ENCODE measurements around the gene NFYB.

NFYB gene

DNA sequence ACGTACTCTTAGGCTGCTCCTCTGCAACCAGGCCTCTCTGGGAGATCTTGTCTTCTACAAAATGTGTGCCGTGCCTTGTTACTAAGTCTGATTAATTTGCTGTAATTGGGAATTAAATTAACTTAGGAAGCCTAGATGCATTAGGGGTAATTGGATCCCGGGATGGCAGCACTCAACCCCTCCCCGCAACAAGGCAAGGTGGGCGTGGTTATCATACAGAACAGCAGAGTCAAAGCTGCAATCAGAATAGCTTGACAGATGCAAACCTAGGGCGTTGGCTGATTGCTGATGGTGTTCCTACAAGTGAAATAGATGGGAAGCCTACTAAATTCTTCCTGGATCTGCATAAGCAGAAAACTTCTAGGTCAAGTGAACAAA, 34.5 kb upstream of the NFYB start:
- no peak for DNase-seq
- H3K9me3 Mint-ChIP-seq: no peaks in the 10 kb centered on the region
- H3K36me3 Mint-ChIP-seq (ENCODE audit: low read depth): no peaks in the 10 kb centered on the region
- H3K27ac Mint-ChIP-seq: no peak overlapping the region
- no peak overlapping the region for H3K4me3 Mint-ChIP-seq
- H3K27me3 Mint-ChIP-seq (ENCODE audit: low read depth, poor library complexity): peaks cover 10% of the 10 kb centered on the region
- TF ChIP-seq, protein P1, sequence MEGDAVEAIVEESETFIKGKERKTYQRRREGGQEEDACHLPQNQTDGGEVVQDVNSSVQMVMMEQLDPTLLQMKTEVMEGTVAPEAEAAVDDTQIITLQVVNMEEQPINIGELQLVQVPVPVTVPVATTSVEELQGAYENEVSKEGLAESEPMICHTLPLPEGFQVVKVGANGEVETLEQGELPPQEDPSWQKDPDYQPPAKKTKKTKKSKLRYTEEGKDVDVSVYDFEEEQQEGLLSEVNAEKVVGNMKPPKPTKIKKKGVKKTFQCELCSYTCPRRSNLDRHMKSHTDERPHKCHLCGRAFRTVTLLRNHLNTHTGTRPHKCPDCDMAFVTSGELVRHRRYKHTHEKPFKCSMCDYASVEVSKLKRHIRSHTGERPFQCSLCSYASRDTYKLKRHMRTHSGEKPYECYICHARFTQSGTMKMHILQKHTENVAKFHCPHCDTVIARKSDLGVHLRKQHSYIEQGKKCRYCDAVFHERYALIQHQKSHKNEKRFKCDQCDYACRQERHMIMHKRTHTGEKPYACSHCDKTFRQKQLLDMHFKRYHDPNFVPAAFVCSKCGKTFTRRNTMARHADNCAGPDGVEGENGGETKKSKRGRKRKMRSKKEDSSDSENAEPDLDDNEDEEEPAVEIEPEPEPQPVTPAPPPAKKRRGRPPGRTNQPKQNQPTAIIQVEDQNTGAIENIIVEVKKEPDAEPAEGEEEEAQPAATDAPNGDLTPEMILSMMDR (IDR thresholded peaks at IDR 0.05): no peak
- H3K4me1 Mint-ChIP-seq: peaks cover under 1% of the 10 kb centered on the region

DNA sequence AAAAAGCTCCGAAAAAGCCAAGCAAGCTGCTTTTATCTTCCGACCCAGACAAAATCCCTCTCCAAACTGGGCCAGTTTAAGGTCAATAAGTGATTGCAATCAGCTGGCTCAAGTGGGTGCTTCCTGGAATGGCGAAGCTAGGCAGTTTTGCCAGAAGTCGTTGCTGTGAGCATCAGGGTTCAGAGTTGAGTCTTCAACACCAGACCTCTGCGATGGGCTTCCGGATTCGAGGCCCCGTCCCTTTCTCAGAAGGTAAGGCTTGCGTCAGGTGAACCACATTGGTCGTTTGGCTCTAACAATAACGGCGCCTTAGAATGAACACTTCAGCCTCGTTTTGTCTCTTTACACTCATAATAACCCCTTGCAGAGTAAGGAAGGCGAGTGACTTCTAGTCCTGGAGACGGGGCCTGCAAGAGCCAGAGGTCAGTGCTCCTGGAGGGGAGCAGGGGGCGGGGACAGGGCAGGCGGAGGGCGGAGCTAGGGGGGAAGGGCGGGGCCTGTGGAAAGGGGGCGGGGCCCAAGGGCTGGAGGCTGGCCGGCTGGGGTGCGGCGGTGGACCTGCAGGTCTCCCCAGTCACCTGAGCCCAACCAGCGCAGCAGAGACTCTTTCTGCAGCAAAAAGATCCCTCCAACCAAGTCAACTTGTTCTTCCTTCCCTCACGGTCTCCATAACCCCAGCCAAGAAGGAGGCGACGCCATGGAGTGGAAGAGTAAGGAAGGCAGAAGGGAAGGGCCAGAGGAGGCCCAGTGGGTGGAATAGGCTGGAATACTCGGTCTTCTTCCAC, 34.0 kb upstream of the NFYB start:
- H3K36me3 Mint-ChIP-seq (ENCODE audit: low read depth): no peaks in the 10 kb centered on the region

DNA sequence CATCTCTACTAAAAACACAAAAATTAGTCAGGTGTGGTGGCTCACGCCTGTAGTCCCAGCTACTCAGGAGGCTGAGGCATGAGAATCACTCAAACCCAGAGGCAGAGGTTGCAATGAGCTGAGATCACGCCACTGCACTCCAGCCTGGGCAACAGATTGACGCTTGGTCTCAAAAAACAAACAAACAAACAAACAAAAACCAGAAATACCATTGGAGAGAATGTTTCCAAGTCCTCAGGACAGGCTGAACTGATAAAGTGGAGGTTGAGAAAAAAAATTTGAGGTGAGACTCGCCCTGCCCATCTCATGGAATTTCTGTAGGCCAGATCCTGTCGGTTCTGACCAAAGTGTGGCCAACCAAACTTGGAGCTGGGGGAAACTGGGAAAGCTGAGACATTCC, 30.6 kb upstream of the NFYB start:
- TF ChIP-seq, protein P1 (IDR thresholded peaks at IDR 0.05): no peak
- no peak overlapping the region for H3K4me3 Mint-ChIP-seq
- H3K4me1 Mint-ChIP-seq: no peaks in the 10 kb centered on the region
- H3K36me3 Mint-ChIP-seq (ENCODE audit: low read depth): no peaks in the 10 kb centered on the region
- no peaks in the 10 kb centered on the region for H3K9me3 Mint-ChIP-seq
- peaks cover 7% of the 10 kb centered on the region for H3K27me3 Mint-ChIP-seq (ENCODE audit: low read depth, poor library complexity)
- no peak overlapping the region for H3K27ac Mint-ChIP-seq
- no peak for DNase-seq

More for the DNA sequence above, 34.0 kb upstream of the NFYB start:
- Mint-ChIP-seq H3K27me3 (ENCODE audit: low read depth, poor library complexity) (peaks cover 10% of the 10 kb centered on the region), H3K4me3 (no peak overlapping the region), H3K4me1 (no peaks in the 10 kb centered on the region), H3K9me3 (no peaks in the 10 kb centered on the region), H3K27ac (no peak overlapping the region)
- DNase-seq: no peak
- TF ChIP-seq, protein P1 (IDR thresholded peaks at IDR 0.05): no peak

DNA sequence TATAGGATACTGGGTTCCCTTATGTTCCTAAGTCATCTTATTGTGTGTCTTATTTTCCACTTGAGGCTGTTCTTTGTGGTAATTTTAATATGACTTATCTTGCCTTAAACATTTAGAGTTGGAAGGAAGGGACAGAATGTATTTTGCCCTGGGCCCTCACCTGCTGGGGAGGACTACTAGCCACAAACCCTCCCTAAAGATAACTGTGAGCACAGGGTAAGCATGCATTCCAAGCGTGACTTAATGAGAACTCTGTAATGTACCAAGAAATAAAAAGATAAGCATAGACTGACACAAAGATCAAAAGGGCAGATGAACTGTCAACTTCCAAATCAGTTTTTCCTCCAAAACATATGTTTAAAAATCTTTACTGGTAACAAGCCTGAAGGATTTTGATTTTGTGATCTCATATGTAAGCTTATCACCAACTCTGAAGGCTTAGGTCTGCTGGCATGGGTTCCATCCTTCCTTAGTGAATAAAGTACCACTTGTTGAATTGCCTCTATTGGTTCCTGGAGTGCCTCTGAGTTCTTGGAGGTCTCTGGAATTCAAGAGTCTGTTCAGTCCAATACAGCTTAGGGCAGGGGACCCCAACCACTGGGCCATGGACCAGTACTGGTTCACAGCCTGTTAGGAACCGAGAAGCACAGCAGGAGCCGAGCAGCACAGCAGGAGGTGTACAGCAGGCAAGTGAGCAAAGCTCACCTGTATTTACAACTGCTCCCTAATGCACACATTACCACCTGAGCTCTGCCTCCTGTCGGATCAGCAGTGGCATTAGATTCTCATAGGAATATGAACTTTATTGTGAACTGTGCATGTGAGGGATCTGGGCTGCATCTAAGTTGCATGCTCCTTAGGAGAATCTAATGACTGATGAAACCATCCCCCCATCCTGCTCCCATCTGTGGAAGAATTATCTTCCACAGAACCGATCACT, 29.8 kb upstream of the NFYB start:
- no peaks in the 10 kb centered on the region for H3K4me1 Mint-ChIP-seq
- TF ChIP-seq, protein P1 (IDR thresholded peaks at IDR 0.05): no peak
- H3K4me3 Mint-ChIP-seq: no peak overlapping the region
- H3K27ac Mint-ChIP-seq: no peak overlapping the region
- peaks cover 7% of the 10 kb centered on the region for H3K27me3 Mint-ChIP-seq (ENCODE audit: low read depth, poor library complexity)
- no peak for DNase-seq
- peaks cover 1% of the 10 kb centered on the region for H3K9me3 Mint-ChIP-seq
- no peaks in the 10 kb centered on the region for H3K36me3 Mint-ChIP-seq (ENCODE audit: low read depth)

DNA sequence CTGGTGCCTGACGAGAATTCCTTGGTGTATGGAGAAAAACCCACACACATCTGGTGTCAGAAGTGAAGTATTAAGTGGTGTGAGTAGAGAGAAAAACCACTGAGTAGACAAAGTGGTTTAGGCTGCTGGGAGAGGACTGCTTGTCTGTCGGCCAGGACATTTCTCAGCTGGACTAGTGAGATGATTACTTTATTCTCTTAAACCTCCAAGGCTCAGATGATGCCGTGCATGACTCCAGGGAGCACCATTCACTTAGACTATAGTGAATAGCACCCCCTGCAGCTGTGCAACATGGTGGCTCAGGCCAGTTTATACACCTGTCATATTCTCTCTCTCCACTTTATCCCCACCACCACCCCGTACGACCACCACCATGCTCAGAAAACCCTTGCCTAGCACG, 28.5 kb upstream of the NFYB start:
- peaks cover 7% of the 10 kb centered on the region for H3K9me3 Mint-ChIP-seq
- TF ChIP-seq, protein P1 (IDR thresholded peaks at IDR 0.05): no peak
- no peaks in the 10 kb centered on the region for H3K36me3 Mint-ChIP-seq (ENCODE audit: low read depth)
- no peak overlapping the region for H3K27ac Mint-ChIP-seq
- H3K4me3 Mint-ChIP-seq: no peak overlapping the region
- DNase-seq: no peak
- peaks cover 7% of the 10 kb centered on the region for H3K27me3 Mint-ChIP-seq (ENCODE audit: low read depth, poor library complexity)
- H3K4me1 Mint-ChIP-seq: no peaks in the 10 kb centered on the region
